A549 (cell line): ENCODE results near the gene RFLNA.

Experiments used
- CBX8 ChIP-seq: fragments of 200-600 bp; sonication (generic); IDR thresholded peaks from 2 replicates; pipeline ENCODE4 v1.6.1; 2016
- HDAC2 ChIP-seq: fragments of 200-600 bp; sonication (generic); IDR thresholded peaks from 2 replicates; pipeline ENCODE4 v1.6.1; 2016
- MAZ ChIP-seq: fragments of 150-350 bp; IDR thresholded peaks from 2 replicates; pipeline ENCODE4 v1.6.1; 2014; ENCODE audit warnings: antibody characterized with exemption, low read depth, low read length, borderline replicate concordance
- POLR2A ChIP-seq: IDR thresholded peaks from 2 replicates; pipeline ENCODE4 v1.6.1; 2012; ENCODE audit warnings: mild to moderate bottlenecking, low read length
- RFX5 ChIP-seq: fragments of 450-650 bp; IDR thresholded peaks from 2 replicates; pipeline ENCODE4 v1.7.1; 2014; ENCODE audit warnings: antibody characterized with exemption, mild to moderate bottlenecking, moderate library complexity
- TF ChIP-seq, protein P1 (sequence below): fragments of >200 bp; sonication (Bioruptor Twin); formaldehyde crosslinking; IDR thresholded peaks from 3 replicates; pipeline ENCODE4 v1.5.1; 2016
- TF ChIP-seq, protein P2 (sequence below): fragments of >200 bp; sonication (Bioruptor Twin); formaldehyde crosslinking; IDR thresholded peaks from 3 replicates; pipeline ENCODE4 v1.6.1; 2016

DNA sequence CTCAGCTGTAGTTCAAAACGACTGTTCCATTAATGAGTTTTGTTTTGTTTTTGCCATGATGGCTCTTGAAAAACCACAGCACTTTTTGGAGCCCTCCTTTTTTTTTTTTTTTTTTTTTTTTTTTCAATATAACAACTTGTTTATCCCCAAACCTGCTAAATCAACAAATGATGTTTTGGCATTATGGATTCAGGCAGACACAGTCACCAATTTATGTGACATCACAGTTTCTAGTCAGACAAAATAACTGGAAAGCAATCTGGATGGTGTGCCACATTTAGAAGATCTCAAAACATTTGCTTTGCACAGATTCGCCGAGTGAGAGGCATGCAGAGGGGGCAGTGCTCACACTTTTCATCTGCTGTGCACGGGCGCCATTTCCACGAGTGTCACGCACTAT lies 7.9 kb upstream of the RFLNA start:
- no peak for TF ChIP-seq POLR2A
- no peak for TF ChIP-seq RFX5
- TF ChIP-seq, protein P1, sequence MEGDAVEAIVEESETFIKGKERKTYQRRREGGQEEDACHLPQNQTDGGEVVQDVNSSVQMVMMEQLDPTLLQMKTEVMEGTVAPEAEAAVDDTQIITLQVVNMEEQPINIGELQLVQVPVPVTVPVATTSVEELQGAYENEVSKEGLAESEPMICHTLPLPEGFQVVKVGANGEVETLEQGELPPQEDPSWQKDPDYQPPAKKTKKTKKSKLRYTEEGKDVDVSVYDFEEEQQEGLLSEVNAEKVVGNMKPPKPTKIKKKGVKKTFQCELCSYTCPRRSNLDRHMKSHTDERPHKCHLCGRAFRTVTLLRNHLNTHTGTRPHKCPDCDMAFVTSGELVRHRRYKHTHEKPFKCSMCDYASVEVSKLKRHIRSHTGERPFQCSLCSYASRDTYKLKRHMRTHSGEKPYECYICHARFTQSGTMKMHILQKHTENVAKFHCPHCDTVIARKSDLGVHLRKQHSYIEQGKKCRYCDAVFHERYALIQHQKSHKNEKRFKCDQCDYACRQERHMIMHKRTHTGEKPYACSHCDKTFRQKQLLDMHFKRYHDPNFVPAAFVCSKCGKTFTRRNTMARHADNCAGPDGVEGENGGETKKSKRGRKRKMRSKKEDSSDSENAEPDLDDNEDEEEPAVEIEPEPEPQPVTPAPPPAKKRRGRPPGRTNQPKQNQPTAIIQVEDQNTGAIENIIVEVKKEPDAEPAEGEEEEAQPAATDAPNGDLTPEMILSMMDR, result no peak
- TF ChIP-seq MAZ, result no peak
- TF ChIP-seq HDAC2, result no peak
- TF ChIP-seq, protein P2, sequence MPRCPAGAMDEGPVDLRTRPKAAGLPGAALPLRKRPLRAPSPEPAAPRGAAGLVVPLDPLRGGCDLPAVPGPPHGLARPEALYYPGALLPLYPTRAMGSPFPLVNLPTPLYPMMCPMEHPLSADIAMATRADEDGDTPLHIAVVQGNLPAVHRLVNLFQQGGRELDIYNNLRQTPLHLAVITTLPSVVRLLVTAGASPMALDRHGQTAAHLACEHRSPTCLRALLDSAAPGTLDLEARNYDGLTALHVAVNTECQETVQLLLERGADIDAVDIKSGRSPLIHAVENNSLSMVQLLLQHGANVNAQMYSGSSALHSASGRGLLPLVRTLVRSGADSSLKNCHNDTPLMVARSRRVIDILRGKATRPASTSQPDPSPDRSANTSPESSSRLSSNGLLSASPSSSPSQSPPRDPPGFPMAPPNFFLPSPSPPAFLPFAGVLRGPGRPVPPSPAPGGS, result no peak
- no peak for TF ChIP-seq CBX8
